Stimulated activated CD8-positive, alpha-beta memory T cell treated with anti-CD3 and anti-CD28 coated beads, Interleukin-4, amount 100 ng/mL, for 1 hour (primary cell): ENCODE data around the gene OOSP4A.

Experiments used
- DNase-seq, 2 donors: peaks; one replicate each; pipeline ENCODE4 v3.0.0-alpha.2; 2020; ENCODE audit warnings: low read depth in 2 of 2, low spot score in 1 of 2

Gene OOSP4A

DNA sequence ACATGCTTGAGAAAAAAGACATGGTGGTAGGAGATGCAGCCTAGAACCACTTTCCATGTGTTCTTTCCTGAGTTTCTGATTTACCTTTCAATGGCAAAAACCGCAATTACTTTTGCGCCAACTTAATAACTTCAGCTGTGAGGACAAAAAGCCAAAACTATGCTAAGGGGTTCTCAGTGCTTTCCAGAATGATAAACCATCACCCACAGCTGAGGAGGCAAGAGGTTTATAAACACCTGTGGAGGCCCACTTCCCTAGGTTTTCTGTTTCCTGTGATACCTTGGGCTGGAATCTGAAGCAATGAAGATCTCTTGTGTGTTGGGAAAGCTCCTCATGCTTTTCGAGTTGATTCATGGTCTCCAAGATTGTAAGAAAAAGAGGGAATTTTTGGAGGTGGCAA is at the start of gene OOSP4A:
Gene OOSP4A (plus strand): TSS at position 301 of the 400 bp plus-strand sequence. CDS start 0 bp downstream, at position 301.
- DNase-seq: no peak

DNA sequence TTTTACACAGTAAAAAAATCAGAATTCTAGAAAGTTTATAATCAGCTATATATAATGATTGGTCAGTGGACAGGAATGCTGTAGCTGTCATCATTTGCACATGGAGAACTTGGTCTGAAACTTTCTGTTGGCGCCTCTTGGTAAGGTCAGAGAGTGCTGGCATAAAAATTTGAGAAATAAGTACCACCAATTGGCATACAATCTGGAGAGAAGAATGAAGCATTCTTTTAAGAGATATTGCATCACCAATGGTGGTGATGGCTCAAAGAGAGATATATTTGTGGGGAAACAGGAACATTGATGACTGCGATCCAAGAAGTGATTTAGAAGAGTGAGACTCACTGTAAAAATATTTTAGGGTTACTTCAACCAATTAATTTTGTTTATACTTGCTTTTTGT is 45.4 kb upstream of the OOSP4A start:
- DNase-seq: no peak

DNA sequence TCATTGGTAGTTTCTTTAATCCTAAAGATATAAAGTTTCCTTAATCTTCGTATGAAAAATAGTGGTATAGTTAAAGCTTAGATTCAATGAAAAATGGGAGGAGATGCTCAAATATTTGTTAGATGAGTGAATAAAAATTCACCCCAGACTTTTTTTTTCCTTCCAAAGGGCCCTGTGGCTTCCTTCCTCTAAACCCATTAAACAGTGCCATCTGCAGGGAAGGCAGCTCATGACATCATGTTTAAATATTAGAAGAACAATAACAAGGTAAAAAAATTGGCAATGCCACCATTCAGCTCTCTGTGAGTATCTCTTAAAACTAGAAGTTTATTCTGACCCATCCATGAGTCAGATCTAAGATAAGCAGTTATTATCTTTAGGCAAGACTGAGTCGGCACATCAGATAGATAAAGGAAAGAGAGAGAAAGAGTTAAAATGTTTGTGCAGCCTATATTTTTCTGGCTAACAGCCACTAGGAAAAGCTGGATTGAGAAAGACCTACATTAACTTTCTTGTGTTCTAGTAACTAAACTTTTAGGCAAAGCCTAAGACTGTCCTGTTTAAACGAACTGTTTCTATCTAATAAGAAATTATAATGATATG is 44.7 kb upstream of the OOSP4A start:
- no peak for DNase-seq

- DNase-seq: no peak
Measured at GRCh38 chr11:59923813-59924212, 40.0 kb upstream of the OOSP4A start.

DNA sequence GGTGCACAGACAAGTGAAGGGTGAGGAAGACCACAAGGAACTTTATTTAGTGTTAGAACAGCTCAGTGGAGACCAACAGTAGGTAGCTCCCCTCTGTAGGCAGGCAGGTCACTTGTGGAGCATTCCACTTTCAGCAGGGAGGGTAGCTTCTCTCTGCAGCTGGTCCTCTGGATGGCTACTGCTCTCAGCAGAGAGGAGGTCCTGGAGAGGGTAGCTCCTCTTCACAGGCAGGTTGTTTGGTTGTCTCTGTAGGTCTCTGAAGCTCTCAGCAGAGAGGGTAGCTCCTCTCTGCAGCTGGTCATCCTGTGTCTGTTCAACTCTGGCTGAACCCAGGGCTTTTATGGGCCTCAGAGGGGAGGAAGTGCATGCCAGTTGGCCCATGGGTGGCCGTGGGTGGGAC is 32.1 kb upstream of the OOSP4A start:
- DNase-seq: no peak

DNA sequence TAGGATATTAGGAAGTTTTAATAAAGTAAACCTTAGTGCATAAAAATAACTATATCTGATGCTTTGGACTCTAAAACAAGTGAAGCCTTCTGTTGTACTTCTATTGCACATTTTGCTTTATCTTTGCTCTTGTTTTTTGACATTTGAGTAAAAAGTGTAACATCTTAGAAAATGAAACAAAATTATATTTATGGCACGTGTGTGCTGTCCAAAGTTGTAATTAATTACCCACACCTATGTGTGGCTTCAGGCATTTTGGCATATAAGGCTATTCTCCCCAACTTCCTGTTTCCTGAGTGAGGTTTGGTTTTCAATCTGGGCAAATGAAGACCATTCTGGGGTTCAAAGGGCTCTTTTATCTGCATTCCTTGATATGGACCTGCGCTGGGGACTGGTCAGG is 25.7 kb upstream of the OOSP4A start, which contains the start of gene OOSP1:
Gene OOSP1 (plus strand): TSS at position 301 of the 400 bp plus-strand sequence. CDS start 23 bp downstream, at position 324.
- no peak for DNase-seq

GRCh38 chr11:59938718-59939117 is 25.1 kb upstream of the OOSP4A start:
- no peak for DNase-seq

- no peak for DNase-seq
Measured at GRCh38 chr11:59939482-59939881, 24.4 kb upstream of the OOSP4A start.

GRCh38 chr11:59941091-59941490 is 22.7 kb upstream of the OOSP4A start:
- no peak for DNase-seq

GRCh38 chr11:59943997-59944714 is 19.7 kb upstream of the OOSP4A start:
- DNase-seq: no peak

DNA sequence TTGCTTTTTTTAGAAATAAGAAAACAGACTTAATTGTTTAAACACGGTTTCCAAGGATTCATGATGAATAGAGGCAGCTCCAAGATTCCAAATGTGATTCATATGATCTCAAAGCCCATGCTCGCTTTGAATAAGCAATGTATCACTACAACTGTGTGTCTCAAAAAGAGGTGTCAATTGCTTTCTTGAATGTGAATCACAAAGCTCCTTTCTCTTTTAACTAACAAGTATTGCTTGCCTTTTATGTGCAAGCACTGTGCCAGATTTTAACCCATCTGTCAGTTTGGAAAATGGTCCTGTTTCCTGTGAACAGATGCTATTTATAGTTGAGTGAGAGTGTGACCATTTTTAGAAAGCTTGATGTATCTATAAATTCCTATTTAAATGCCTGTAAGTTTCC is 19.1 kb upstream of the OOSP4A start:
- DNase-seq: no peak

GRCh38 chr11:59953463-59954218 is 10.2 kb upstream of the OOSP4A start:
- DNase-seq: no peak

DNA sequence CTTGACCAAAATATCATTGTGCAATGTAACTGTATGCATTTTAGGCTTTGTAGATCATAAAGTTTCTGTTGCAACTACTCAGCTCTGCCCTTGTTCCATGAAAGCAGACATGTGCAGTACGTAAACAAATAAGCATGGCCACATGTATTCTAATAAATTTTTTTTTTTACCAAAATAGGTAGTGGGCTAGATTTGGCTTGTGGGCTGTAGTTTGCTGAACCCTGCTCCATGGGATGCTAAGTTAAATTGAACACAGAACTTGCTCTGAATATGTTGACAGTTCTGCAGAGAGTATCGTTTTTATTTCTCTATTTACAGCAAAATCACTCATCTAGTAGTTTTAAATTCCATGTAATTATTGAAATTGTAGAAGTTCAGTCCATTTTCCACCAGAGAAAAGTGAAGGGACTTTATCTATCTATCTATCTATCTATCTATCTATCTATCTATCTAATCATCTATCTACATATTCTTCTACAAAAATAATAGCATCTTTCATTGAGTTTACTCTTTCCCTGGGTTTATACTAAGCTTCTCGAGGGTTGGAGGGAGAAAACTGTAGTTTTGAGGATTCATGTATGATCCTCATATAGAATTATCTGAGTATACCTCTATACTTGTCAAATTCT is 9.5 kb upstream of the OOSP4A start:
- DNase-seq: no peak

GRCh38 chr11:59957094-59957493 is 6.7 kb upstream of the OOSP4A start:
- DNase-seq: no peak

- DNase-seq: no peak
Measured at GRCh38 chr11:59960502-59961381, 3.1 kb upstream of the OOSP4A start.

- no peak for DNase-seq
Measured at GRCh38 chr11:59962107-59962482, 1.7 kb upstream of the OOSP4A start.

DNA sequence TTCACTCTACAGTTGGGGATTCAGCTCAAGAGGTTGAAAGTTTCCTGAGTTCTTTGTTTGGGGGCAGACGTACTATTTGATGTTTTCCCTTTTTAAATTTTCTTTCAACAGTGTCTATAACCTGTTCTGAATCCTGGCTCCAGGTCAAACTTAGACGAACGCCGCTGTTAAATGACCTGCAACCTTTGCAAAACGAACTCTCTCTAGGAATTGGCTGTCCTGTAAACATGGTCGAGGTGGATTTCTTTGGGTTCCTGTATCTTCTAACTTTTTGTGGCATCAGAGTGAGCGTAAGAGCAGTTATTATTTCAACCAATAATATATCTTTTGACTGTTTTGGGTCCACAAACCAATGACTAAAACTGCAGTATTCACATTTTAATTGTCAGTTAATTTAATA is 1.6 kb downstream of the OOSP4A start:
- DNase-seq: no peak

GRCh38 chr11:59966201-59966600 is 2.4 kb downstream of the OOSP4A start:
- no peak for DNase-seq

- DNase-seq: no peak
Measured at GRCh38 chr11:59967677-59968394, 4.0 kb downstream of the OOSP4A start.

DNA sequence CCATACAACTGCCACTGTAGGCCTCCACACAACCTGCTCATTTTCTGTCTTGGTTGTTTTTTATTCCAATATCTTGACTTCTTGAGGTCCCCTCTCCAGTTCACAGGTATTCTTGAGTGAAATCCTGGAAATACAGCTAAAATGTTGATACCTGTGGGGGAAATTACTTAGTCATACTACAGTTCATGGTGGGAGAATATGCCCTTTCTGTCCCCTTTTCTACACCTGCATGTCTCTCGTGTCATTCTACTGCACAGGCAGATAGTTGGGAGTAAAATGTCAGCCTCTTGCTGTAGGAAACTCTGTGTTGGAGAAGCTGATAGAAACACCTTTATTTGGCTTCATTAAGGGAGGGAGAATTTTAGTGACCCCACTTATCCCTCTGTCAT is 4.6 kb downstream of the OOSP4A start:
- no peak for DNase-seq
